GM21423 (cell line): Measurements from ENCODE around the gene PRMT3.
A peak's percentile ranks its signal among the peaks of the same experiment; 100 is the strongest.
"Not testable (repeated sequence)": the region's sequence is repeated elsewhere in the genome, so short reads cannot be mapped to it uniquely, and the experiment has no call there.

Experiments used
- ATAC-seq: cut with Tn5 transposase; IDR thresholded peaks from one replicate; pipeline ENCODE4 v1.9.1; 2021; ENCODE audit warnings: mild to moderate bottlenecking, moderate library complexity; ENCODE audit not compliant: unreplicated experiment

The PRMT3 gene

GRCh38 chr11:20373568-20374209 is 13.8 kb upstream of the PRMT3 start:
- ATAC-seq, result no peak

DNA sequence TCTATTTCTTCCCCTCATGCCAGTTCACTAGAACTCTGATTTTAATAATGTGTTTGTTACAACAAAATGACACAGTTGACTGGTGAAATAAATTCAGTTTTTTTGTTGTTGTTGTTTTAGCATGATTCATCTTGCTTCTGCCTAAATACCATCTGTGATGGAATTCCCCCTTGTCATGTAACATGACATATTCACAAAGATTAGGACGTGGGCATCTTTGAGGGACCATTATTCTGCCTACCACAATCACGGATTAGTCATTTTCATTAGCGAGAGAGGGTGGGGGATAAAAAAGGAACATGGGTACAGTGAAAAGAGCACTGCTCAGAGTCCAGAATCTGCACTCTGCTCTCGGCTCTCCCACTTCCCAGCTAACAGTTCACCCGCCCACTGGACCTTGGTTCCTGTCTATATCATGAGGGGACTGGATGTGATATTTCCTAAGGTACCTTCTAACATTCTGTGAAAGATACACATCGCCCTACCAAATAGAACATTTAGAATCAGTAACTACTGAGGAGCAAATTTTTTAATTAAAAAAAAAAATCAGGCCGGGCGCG is 12.7 kb upstream of the PRMT3 start:
- no peak for ATAC-seq

- no peak for ATAC-seq
Observed at GRCh38 chr11:20376162-20376730, 11.3 kb upstream of the PRMT3 start.

GRCh38 chr11:20385996-20386395 is 1.5 kb upstream of the PRMT3 start:
- not testable (repeated sequence) for ATAC-seq

- ATAC-seq, result peak; percentile 14
Observed at GRCh38 chr11:20388096-20389055, 860 bp downstream of the PRMT3 start.

DNA sequence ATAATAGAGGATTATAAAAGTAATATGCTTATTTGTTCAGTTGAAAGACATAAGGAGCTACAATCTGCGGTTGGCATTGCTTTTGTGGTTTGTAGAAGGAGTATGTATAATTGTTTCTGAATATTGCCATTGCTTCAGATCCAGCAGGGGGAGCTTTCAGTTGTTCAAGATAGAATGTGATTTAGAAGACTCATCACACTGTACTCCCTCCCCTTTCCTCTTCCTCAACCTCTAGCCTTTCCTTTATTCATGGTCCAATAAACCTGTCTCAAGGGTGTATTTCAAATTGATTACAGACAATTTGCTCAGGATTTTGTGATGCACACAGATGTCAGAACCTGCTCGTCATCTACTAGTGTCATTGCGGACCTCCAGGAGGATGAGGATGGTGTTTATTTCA is 9.8 kb downstream of the PRMT3 start:
- peak; percentile 77 for ATAC-seq

- no peak for ATAC-seq
Observed at GRCh38 chr11:20399498-20399897, 12.0 kb downstream of the PRMT3 start.

- no peak for ATAC-seq
Observed at GRCh38 chr11:20403059-20403458, 15.5 kb downstream of the PRMT3 start.

DNA sequence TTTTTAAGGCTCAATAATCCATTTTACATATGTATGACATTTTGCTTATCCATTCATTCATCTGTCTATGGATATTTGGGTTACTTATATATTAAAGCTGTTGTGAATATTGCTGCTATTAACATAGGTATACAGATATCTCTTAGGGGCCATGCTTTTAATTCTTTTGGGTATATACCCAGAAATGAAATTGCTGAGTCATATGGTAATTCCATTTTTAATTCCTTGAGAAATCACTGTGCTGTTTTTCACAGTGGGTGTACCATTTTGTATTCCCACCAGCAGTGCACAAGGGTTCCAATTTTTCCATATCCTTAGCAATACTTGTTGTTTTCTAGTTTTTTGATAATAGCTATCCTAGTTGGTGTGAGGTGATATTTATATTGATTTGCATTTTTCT is 19.0 kb downstream of the PRMT3 start:
- ATAC-seq, result no peak

DNA sequence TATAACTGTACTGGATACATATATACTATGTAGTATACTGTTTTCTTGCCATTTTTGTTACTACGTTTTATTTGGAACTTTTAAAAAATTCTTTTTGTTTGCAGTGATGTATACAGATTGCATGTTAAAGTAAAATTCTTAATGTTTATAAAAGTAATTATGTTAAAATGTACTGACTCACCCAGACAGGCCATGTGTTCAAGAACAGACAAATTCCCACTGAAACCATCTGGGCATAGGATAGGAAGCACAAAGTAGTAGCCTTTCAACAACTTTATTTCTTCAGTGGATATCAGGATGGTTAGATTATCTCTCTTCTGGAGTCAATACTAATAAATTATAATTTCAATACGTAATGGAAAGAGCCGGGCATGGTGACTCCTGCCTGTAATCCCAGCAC is 19.8 kb downstream of the PRMT3 start:
- ATAC-seq, result no peak

DNA sequence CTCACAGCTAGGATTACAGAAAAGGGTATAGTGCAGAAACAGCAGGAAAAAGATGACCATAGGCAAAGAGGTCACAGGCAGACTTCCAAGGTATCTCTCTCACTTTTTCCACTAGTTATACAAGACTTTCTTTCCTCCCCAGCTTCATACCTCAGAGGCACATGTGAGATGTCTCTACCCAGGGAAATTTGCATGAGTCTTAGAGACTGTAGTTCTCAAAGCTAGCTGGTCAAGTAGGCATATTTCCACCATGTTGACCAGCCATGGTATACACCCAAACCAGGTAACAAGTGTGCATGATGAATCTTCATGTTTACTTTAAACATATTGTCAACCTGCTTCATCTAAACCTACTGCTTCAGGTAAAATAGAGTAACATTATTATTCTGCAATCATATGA is 27.9 kb downstream of the PRMT3 start:
- no peak for ATAC-seq

- ATAC-seq, result no peak
Observed at GRCh38 chr11:20417771-20418170, 30.3 kb downstream of the PRMT3 start.

GRCh38 chr11:20421946-20422345 is 34.4 kb downstream of the PRMT3 start:
- no peak for ATAC-seq

DNA sequence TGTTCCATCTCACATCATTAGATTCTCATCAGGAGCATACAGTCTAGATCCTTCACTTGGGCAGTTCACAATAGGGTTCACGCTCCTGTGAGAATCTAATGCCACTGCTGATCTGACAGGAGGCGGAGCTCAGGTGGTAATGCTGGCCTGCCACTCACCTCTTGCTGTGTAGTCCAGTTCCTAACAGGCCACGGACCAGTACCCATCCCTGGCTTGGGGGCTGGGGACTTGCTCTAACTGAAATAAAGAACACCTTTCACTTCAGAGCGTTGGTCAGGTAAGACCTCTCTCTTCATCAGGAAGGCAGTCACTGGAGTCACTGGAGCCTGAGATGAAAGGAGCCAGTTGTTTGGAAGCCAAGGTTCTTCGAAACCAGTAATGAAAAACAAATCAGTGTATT is 41.7 kb downstream of the PRMT3 start:
- ATAC-seq, result no peak

- no peak for ATAC-seq
Observed at GRCh38 chr11:20438637-20439036, 51.1 kb downstream of the PRMT3 start.

DNA sequence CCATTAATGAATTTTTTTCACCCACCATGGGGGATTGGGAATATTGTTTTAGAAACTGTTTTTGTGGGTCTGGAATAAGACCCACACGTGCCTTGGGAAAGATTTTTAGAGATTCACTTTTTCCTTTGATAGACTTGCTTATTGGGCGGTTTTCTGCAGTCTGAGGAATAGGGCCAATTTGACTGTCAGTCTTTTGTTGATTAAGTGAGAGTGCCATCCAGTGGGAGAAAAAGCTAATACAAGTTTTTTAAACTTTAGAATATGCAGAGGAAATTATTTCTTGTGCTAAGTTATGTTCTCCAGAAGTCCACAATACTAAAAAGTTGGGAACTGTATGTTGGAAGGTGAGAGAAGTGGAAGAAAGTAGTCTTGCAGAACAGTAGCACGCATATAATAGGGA is 56.1 kb downstream of the PRMT3 start:
- no peak for ATAC-seq

- ATAC-seq, result no peak
Observed at GRCh38 chr11:20444535-20444934, 57.0 kb downstream of the PRMT3 start.

GRCh38 chr11:20448834-20449233 is 61.3 kb downstream of the PRMT3 start:
- no peak for ATAC-seq

DNA sequence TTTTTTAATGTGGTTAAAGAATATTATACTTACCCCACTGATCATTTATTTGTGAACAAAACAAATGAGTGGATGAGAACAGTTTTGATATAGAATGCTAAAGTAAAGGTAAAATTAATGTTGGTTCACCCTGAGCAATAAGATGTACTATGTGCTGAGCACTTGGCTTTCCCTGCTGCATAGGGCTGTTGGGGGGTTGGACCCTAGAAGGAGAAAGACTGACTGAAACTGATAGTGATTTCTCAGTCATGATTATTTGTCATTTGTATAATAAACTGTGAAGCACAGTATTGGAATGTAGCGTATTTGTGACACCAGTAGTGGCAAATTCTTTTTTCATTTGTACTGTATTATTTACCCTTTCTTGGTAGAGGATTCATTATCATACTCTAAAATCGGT is 63.3 kb downstream of the PRMT3 start:
- ATAC-seq, result no peak

DNA sequence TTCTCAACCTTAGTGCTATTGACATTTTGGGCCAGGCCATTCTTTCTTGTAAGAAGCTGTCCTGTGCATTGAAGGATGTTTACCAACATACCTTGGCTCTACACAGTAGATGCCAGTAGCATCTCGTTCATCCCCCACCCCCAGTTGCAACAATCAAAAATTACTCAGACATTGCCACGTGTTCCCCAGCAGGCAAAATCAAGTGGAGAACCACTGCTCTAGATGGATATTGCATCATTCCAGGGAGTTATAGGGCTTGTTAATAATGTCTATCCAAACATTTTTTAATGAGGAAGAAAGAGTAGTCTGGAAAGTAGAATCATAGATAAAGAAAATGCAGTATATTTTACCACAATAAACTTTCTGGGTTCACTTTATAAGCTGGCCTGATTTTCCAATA is 64.1 kb downstream of the PRMT3 start:
- ATAC-seq, result no peak

- ATAC-seq, result no peak
Observed at GRCh38 chr11:20452585-20452984, 65.1 kb downstream of the PRMT3 start.
